Left ventricle myocardium superior (tissue), 1 donor: ENCODE measurements around the gene RBM38. TPM values are rescaled to one million over a fixed set of nuclear protein-coding genes. Genes with fewer than 3 reads are reported as not detected.
A peak's percentile ranks its signal among the peaks of the same experiment; 100 is the strongest.

Source experiments
- ATAC-seq: fragments of 200-7000 bp; cut with Tn5 transposase; one replicate; pipeline ENCODE4 v1.9.1; 2020; ENCODE audit warnings: mild to moderate bottlenecking, moderate library complexity
- DNase-seq: peaks from one replicate; pipeline ENCODE4 v3.0.0-alpha.2; 2020
- intact Hi-C: fragments of 100-400 bp; cut with micrococcal nuclease; formaldehyde crosslinking; loops from one replicate; pipeline ENCODE4 v1.11.0; 2022
- total RNA-seq: library from RNA; stranded (reverse); fragmentation: NEBNext Ultra II Directional; extraction: Animal tissue kit (Norgen Biotek cat#: 25700); gene quantifications from one replicate; pipeline ENCODE4 v1.2.1, GENCODE V29; 2021
- donor health status: DM: no; HTN: yes; CAD: no; lungs with severe emphysema.

RBM38 gene
- total RNA-seq, 1 donor from 2014 or later, result 89.3 TPM

- ATAC-seq, result no peak
- intact Hi-C loops, result loop anchor here (10.0 kb wide), 1 partner anchor 47 kb away; no protein-coding TSS in a partner anchor
- no peak for DNase-seq
Observed at GRCh38 chr20:57387463-57387862, 3.7 kb upstream of the RBM38 start.

GRCh38 chr20:57387945-57388371 is 3.2 kb upstream of the RBM38 start:
- intact Hi-C loops, result loop anchor here (10.0 kb wide), 1 partner anchor 47 kb away; no protein-coding TSS in a partner anchor
- no peak for ATAC-seq
- no peak for DNase-seq

- ATAC-seq, result peak; percentile 80
- peak; percentile 92 for DNase-seq
- intact Hi-C loops, result loop anchor here (10.0 kb wide), 1 partner anchor 46 kb away; no protein-coding TSS in a partner anchor
Observed at GRCh38 chr20:57388953-57389694, 2.1 kb upstream of the RBM38 start.

- ATAC-seq (no peak), DNase-seq (no peak)
- intact Hi-C loops, result loop anchor here (10.0 kb wide), 1 partner anchor 45 kb away; no protein-coding TSS in a partner anchor
Observed at GRCh38 chr20:57389695-57390603, 1.2 kb upstream of the RBM38 start.

GRCh38 chr20:57391439-57392301 is 474 bp downstream of the RBM38 start:
- DNase-seq (peak; percentile 56), ATAC-seq (no peak)
- intact Hi-C loops, result no loop called here

GRCh38 chr20:57392512-57393271 is 1.5 kb downstream of the RBM38 start:
- intact Hi-C loops, result no loop called here
- DNase-seq (peak; percentile 82), ATAC-seq (peak; percentile 57)

- intact Hi-C loops, result no loop called here
- DNase-seq, result no peak
Observed at GRCh38 chr20:57393321-57394120, 2.3 kb downstream of the RBM38 start.

GRCh38 chr20:57394121-57395082 is 3.2 kb downstream of the RBM38 start:
- ATAC-seq, result peak; percentile 3
- intact Hi-C loops, result no loop called here
- peak; percentile 34 for DNase-seq

More at GRCh38 chr20:57393321-57394120, 2.3 kb downstream of the RBM38 start:
- no peak for ATAC-seq

GRCh38 chr20:57395111-57395966 is 4.1 kb downstream of the RBM38 start:
- intact Hi-C loops, result no loop called here

GRCh38 chr20:57396212-57396983 is 5.2 kb downstream of the RBM38 start:
- peak; percentile 29 for DNase-seq
- no peak for ATAC-seq
- intact Hi-C loops, result no loop called here

More at GRCh38 chr20:57395111-57395966, 4.1 kb downstream of the RBM38 start:
- DNase-seq (peak; percentile 88), ATAC-seq (peak; percentile 69)

GRCh38 chr20:57396984-57397692 is 5.9 kb downstream of the RBM38 start:
- DNase-seq (peak; percentile 18), ATAC-seq (no peak)
- intact Hi-C loops, result no loop called here

- intact Hi-C loops, result no loop called here
- peak; percentile 37 for DNase-seq
- no peak for ATAC-seq
Observed at GRCh38 chr20:57397693-57398108, 6.5 kb downstream of the RBM38 start.

- intact Hi-C loops, result no loop called here
- ATAC-seq (peak; percentile 3), DNase-seq (peak; percentile 67)
Observed at GRCh38 chr20:57398231-57398821, 7.1 kb downstream of the RBM38 start.
